Measurements from ENCODE around the gene SHROOM3. TPM values are rescaled to one million over a fixed set of nuclear protein-coding genes. Genes with fewer than 3 reads are reported as not detected.
A peak's percentile ranks its signal among the peaks of the same experiment; 100 is the strongest.

Gene SHROOM3
- total RNA-seq, 1 donor from 2014 or later = 192 TPM

GRCh38 chr4:76591992-76592391, 157.0 kb downstream of the SHROOM3 start:
- Histone ChIP-seq H3K4me3 (peak overlapping the region in 1 of 2 donors; percentile 34), H3K9me3 (no peaks in the 10 kb centered on the region), H3K27me3 (no peaks in the 10 kb centered on the region), H3K36me3 (no peaks in the 10 kb centered on the region), H3K27ac (peak overlapping the region; percentile 89 to 96), H3K4me1 (peaks cover 0 to 62% of the 10 kb centered on the region in 2 donors)
- intact Hi-C loops (cut with DNase I) = loop anchor here (2.0 to 10.0 kb wide), 3 partner anchors 19 to 393 kb away; no protein-coding TSS in a partner anchor
- no peak for DNase-seq (ENCODE audit: low spot score in 2 of 2)
- no peak for TF ChIP-seq CTCF (IDR thresholded peaks at IDR 0.05)

- peak overlapping the region; percentile 89 to 96 for H3K27ac ChIP-seq
- intact Hi-C loops (cut with DNase I) = loop anchor here (10.0 kb wide), 1 partner anchor 392 kb away; no protein-coding TSS in a partner anchor
- H3K9me3 ChIP-seq = no peaks in the 10 kb centered on the region
- H3K4me1 ChIP-seq = peaks cover 0 to 67% of the 10 kb centered on the region in 2 donors
- no peaks in the 10 kb centered on the region for H3K27me3 ChIP-seq
- no peaks in the 10 kb centered on the region for H3K36me3 ChIP-seq
- no peak for TF ChIP-seq CTCF (IDR thresholded peaks at IDR 0.05)
- DNase-seq (ENCODE audit: low spot score in 2 of 2) = no peak
- H3K4me3 ChIP-seq = peak overlapping the region; percentile 10 to 34
Observed at GRCh38 chr4:76592460-76592859, 157.4 kb downstream of the SHROOM3 start.

- no peak for TF ChIP-seq CTCF (IDR thresholded peaks at IDR 0.05)
- Histone ChIP-seq H3K27ac (peak overlapping the region; percentile 17 to 89), H3K27me3 (no peaks in the 10 kb centered on the region), H3K4me1 (peaks cover 0 to 62% of the 10 kb centered on the region in 2 donors), H3K4me3 (no peak overlapping the region), H3K9me3 (no peaks in the 10 kb centered on the region), H3K36me3 (no peaks in the 10 kb centered on the region)
- no peak for DNase-seq (ENCODE audit: low spot score in 2 of 2)
- intact Hi-C loops (cut with DNase I) = loop anchor here (10.0 kb wide), 1 partner anchor 391 kb away; no protein-coding TSS in a partner anchor
Observed at GRCh38 chr4:76594173-76594572, 159.1 kb downstream of the SHROOM3 start.

- Histone ChIP-seq H3K36me3 (no peaks in the 10 kb centered on the region), H3K4me3 (no peak overlapping the region), H3K9me3 (no peaks in the 10 kb centered on the region), H3K4me1 (peaks cover 0 to 58% of the 10 kb centered on the region in 2 donors), H3K27ac (no peak overlapping the region), H3K27me3 (no peaks in the 10 kb centered on the region)
- intact Hi-C loops (cut with DNase I) = loop anchor here (10.0 kb wide), 1 partner anchor 389 kb away; no protein-coding TSS in a partner anchor
- DNase-seq (ENCODE audit: low spot score in 2 of 2) = no peak
- no peak for TF ChIP-seq CTCF (IDR thresholded peaks at IDR 0.05)
Observed at GRCh38 chr4:76595435-76595834, 160.4 kb downstream of the SHROOM3 start.

GRCh38 chr4:76596713-76597112, 161.7 kb downstream of the SHROOM3 start:
- peak overlapping the region; percentile 23 to 25 for H3K27ac ChIP-seq
- H3K36me3 ChIP-seq = no peaks in the 10 kb centered on the region
- H3K9me3 ChIP-seq = no peaks in the 10 kb centered on the region
- no peaks in the 10 kb centered on the region for H3K27me3 ChIP-seq
- DNase-seq (ENCODE audit: low spot score in 2 of 2) = no peak
- H3K4me3 ChIP-seq = no peak overlapping the region
- no peak for TF ChIP-seq CTCF (IDR thresholded peaks at IDR 0.05)
- H3K4me1 ChIP-seq = peaks cover 5 to 65% of the 10 kb centered on the region in 2 donors
- intact Hi-C loops (cut with DNase I) = loop anchor here (10.0 kb wide), 1 partner anchor 388 kb away; no protein-coding TSS in a partner anchor

All from ascending aorta (tissue), 2 donors.